Karpas-422 (cell line): Measurements from ENCODE around the gene MC4R. TPM values are rescaled to one million over a fixed set of nuclear protein-coding genes. Genes with fewer than 3 reads are reported as not detected.

Experiments
- DNase-seq: peaks from one replicate; pipeline ENCODE4 v3.0.0-alpha.2; 2015
- H2AFZ ChIP-seq: fragments of 200-600 bp; sonication (generic); 2 replicates; pipeline ENCODE4 v1.6.1; 2014; ENCODE audit warnings: antibody characterized with exemption, low read length, mixed read lengths
- H3K27ac ChIP-seq: fragments of 200-600 bp; sonication (generic); 2 replicates; pipeline ENCODE4 v1.5.1; 2014; ENCODE audit warnings: mild to moderate bottlenecking, low read length, moderate library complexity
- H3K27me3 ChIP-seq: fragments of 200-600 bp; sonication (generic); 2 replicates; pipeline ENCODE4 v1.6.1; 2014; ENCODE audit warnings: low read length, mixed read lengths
- H3K36me3 ChIP-seq: fragments of 200-600 bp; sonication (generic); 2 replicates; pipeline ENCODE4 v1.6.1; 2014; ENCODE audit warnings: low read length, mixed read lengths; ENCODE audit not compliant: insufficient read depth
- H3K4me1 ChIP-seq: fragments of 200-600 bp; sonication (generic); 2 replicates; pipeline ENCODE4 v1.6.1; 2014; ENCODE audit warnings: mild to moderate bottlenecking, low read length, mixed read lengths
- H3K4me2 ChIP-seq: fragments of 200-600 bp; sonication (generic); 2 replicates; pipeline ENCODE4 v1.6.1; 2014; ENCODE audit warnings: low read length, low read depth, mild to moderate bottlenecking; ENCODE audit not compliant: poor library complexity, severe bottlenecking
- H3K4me3 ChIP-seq: fragments of 200-600 bp; sonication (generic); 2 replicates; pipeline ENCODE4 v1.5.1; 2014; ENCODE audit warnings: mild to moderate bottlenecking, antibody characterized with exemption, low read length, mixed read lengths
- H3K79me2 ChIP-seq: fragments of 200-600 bp; sonication (generic); 2 replicates; pipeline ENCODE4 v1.6.1; 2014; ENCODE audit warnings: mild to moderate bottlenecking, low read length, mixed read lengths
- H3K9ac ChIP-seq: fragments of 200-600 bp; sonication (generic); 2 replicates; pipeline ENCODE4 v1.6.0; 2014; ENCODE audit warnings: low read length
- H3K9me2 ChIP-seq: fragments of 200-600 bp; sonication (generic), shearing (Covaris generic); replicated peaks from 2 replicates; pipeline ENCODE4 v1.6.0; 2014; ENCODE audit warnings: mild to moderate bottlenecking, low read length, moderate library complexity; ENCODE audit not compliant: insufficient read depth
- H3K9me3 ChIP-seq: fragments of 300-700, 200-600 bp; sonication (generic); 2 replicates; pipeline ENCODE4 v1.6.1; 2014; ENCODE audit warnings: low read length, mixed read lengths
- H4K20me1 ChIP-seq: fragments of 200-600 bp; sonication (generic); 2 replicates; pipeline ENCODE4 v1.6.1; 2014; ENCODE audit warnings: mild to moderate bottlenecking, antibody characterized with exemption, low read length, low read depth; ENCODE audit not compliant: insufficient read depth
- total RNA-seq: library from RNA; depleted of rRNA; stranded (reverse); fragments of >200 nt; shearing (Covaris generic); gene quantifications from 2 replicates; pipeline ENCODE4 v1.2.3, GENCODE V29; 2014; ENCODE audit warnings: low replicate concordance

The MC4R gene
- total RNA-seq, 1 experiment from 2014 or later = not detected

- Histone ChIP-seq H3K4me2 (no peak overlapping the region), H3K9ac (no peak overlapping the region), H3K4me3 (no peak overlapping the region), H2AFZ (no peak overlapping the region), H3K27ac (no peak overlapping the region), H3K79me2 (no peaks in the 10 kb centered on the region), H3K27me3 (no peaks in the 10 kb centered on the region), H3K36me3 (no peaks in the 10 kb centered on the region), H3K9me3 (peaks cover 13% of the 10 kb centered on the region; the same call in 1 of the 2 replicates), H3K9me2 (no peaks in the 10 kb centered on the region), H4K20me1 (no peaks in the 10 kb centered on the region), H3K4me1 (no peaks in the 10 kb centered on the region)
- no peak for DNase-seq
Measured at GRCh38 chr18:60350941-60351340, 21.6 kb downstream of the MC4R start.

- H3K9me3 ChIP-seq = peaks cover 13% of the 10 kb centered on the region; the same call in 1 of the 2 replicates
- H3K36me3 ChIP-seq = no peaks in the 10 kb centered on the region
- no peaks in the 10 kb centered on the region for H3K9me2 ChIP-seq
- no peak overlapping the region for H2AFZ ChIP-seq
- H3K79me2 ChIP-seq = no peaks in the 10 kb centered on the region
- H3K27ac ChIP-seq = no peak overlapping the region
- H3K9ac ChIP-seq = no peak overlapping the region
- H3K4me1 ChIP-seq = no peaks in the 10 kb centered on the region
- DNase-seq = no peak
- no peak overlapping the region for H3K4me3 ChIP-seq
- no peaks in the 10 kb centered on the region for H3K27me3 ChIP-seq
- H4K20me1 ChIP-seq = no peaks in the 10 kb centered on the region
- H3K4me2 ChIP-seq = no peak overlapping the region
Measured at GRCh38 chr18:60350150-60350549, 22.4 kb downstream of the MC4R start.

- H3K79me2 ChIP-seq = no peaks in the 10 kb centered on the region
- no peak overlapping the region for H2AFZ ChIP-seq
- no peaks in the 10 kb centered on the region for H4K20me1 ChIP-seq
- no peaks in the 10 kb centered on the region for H3K27me3 ChIP-seq
- H3K9me2 ChIP-seq = no peaks in the 10 kb centered on the region
- H3K36me3 ChIP-seq = no peaks in the 10 kb centered on the region
- no peak overlapping the region for H3K27ac ChIP-seq
- H3K4me1 ChIP-seq = no peaks in the 10 kb centered on the region
- no peak overlapping the region for H3K4me2 ChIP-seq
- DNase-seq = no peak
- no peak overlapping the region for H3K4me3 ChIP-seq
- no peak overlapping the region for H3K9ac ChIP-seq
- peaks cover 6% of the 10 kb centered on the region for H3K9me3 ChIP-seq
Measured at GRCh38 chr18:60347526-60348045, 25.0 kb downstream of the MC4R start.

GRCh38 chr18:60339018-60339417, 33.6 kb downstream of the MC4R start:
- no peaks in the 10 kb centered on the region for H3K27me3 ChIP-seq

GRCh38 chr18:60331890-60332289, 40.7 kb downstream of the MC4R start:
- Histone ChIP-seq H3K9ac (no peak overlapping the region), H3K79me2 (no peaks in the 10 kb centered on the region), H3K27me3 (no peaks in the 10 kb centered on the region), H3K4me2 (no peak overlapping the region), H3K9me3 (peaks cover 3% of the 10 kb centered on the region; the same call in 1 of the 2 replicates), H3K4me1 (no peaks in the 10 kb centered on the region), H3K36me3 (no peaks in the 10 kb centered on the region), H2AFZ (no peak overlapping the region), H3K27ac (no peak overlapping the region), H3K9me2 (no peaks in the 10 kb centered on the region), H4K20me1 (no peaks in the 10 kb centered on the region), H3K4me3 (no peak overlapping the region)
- no peak for DNase-seq

More at GRCh38 chr18:60339018-60339417, 33.6 kb downstream of the MC4R start:
- Histone ChIP-seq H3K4me2 (no peak overlapping the region), H4K20me1 (no peaks in the 10 kb centered on the region), H3K36me3 (no peaks in the 10 kb centered on the region), H3K9ac (no peak overlapping the region), H3K9me2 (no peaks in the 10 kb centered on the region), H2AFZ (no peak overlapping the region), H3K27ac (no peak overlapping the region), H3K79me2 (no peaks in the 10 kb centered on the region), H3K4me1 (no peaks in the 10 kb centered on the region), H3K4me3 (no peak overlapping the region), H3K9me3 (no peaks in the 10 kb centered on the region; the same call in 1 of the 2 replicates)
- no peak for DNase-seq

- no peaks in the 10 kb centered on the region for H4K20me1 ChIP-seq
- no peaks in the 10 kb centered on the region for H3K9me2 ChIP-seq
- H3K27ac ChIP-seq = no peak overlapping the region
- no peak overlapping the region for H2AFZ ChIP-seq
- H3K4me2 ChIP-seq = no peak overlapping the region
- DNase-seq = no peak
- H3K4me1 ChIP-seq = no peaks in the 10 kb centered on the region
- no peaks in the 10 kb centered on the region for H3K27me3 ChIP-seq
- H3K4me3 ChIP-seq = no peak overlapping the region
- peaks cover 8% of the 10 kb centered on the region for H3K9me3 ChIP-seq
- H3K36me3 ChIP-seq = no peaks in the 10 kb centered on the region
- H3K9ac ChIP-seq = no peak overlapping the region
- H3K79me2 ChIP-seq = no peaks in the 10 kb centered on the region
Measured at GRCh38 chr18:60329131-60329530, 43.4 kb downstream of the MC4R start.

- Histone ChIP-seq H2AFZ (no peak overlapping the region), H3K4me2 (no peak overlapping the region), H3K36me3 (no peaks in the 10 kb centered on the region), H3K9ac (no peak overlapping the region), H3K27ac (no peak overlapping the region), H3K9me3 (peaks cover 13% of the 10 kb centered on the region), H3K9me2 (no peaks in the 10 kb centered on the region), H4K20me1 (no peaks in the 10 kb centered on the region), H3K79me2 (no peaks in the 10 kb centered on the region), H3K4me1 (no peaks in the 10 kb centered on the region), H3K4me3 (no peak overlapping the region), H3K27me3 (no peaks in the 10 kb centered on the region)
- no peak for DNase-seq
Measured at GRCh38 chr18:60327880-60328279, 44.7 kb downstream of the MC4R start.

- Histone ChIP-seq H3K4me2 (no peak overlapping the region), H3K9me3 (peaks cover 16% of the 10 kb centered on the region), H3K9me2 (no peaks in the 10 kb centered on the region), H2AFZ (no peak overlapping the region), H4K20me1 (no peaks in the 10 kb centered on the region), H3K36me3 (no peaks in the 10 kb centered on the region), H3K27ac (no peak overlapping the region), H3K4me1 (no peaks in the 10 kb centered on the region), H3K27me3 (no peaks in the 10 kb centered on the region), H3K9ac (no peak overlapping the region), H3K4me3 (no peak overlapping the region), H3K79me2 (no peaks in the 10 kb centered on the region)
- DNase-seq = no peak
Measured at GRCh38 chr18:60322591-60322990, 50.0 kb downstream of the MC4R start.
